HG02763 (cell line): ENCODE results near the gene SLC2A13.
"Not testable (repeated sequence)": the region's sequence is repeated elsewhere in the genome, so short reads cannot be mapped to it uniquely, and the experiment has no call there.

Experiments
- ATAC-seq: cut with Tn5 transposase; IDR thresholded peaks from one replicate; pipeline ENCODE4 v1.9.1; 2021; ENCODE audit warnings: mild to moderate bottlenecking, moderate library complexity; ENCODE audit not compliant: unreplicated experiment

The SLC2A13 gene

DNA sequence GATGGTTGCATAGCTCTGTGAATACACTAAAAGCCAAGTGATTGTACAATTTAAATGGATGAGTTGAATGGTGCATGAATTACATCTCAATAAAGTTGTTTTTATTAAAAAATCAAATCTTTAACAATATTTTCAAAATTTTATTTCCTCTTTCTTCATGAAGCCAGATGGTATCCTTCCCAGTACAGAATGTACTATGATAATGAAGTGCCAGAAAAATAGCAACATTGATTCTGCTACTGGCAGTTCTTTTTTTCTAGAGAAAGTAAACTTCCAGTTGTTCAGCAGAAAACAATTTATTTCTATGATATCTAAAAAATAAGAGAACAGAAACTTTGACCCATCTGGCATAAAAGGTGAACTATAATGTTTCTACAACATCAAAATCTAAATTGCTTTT is 61.5 kb downstream of the SLC2A13 start:
- no peak for ATAC-seq

DNA sequence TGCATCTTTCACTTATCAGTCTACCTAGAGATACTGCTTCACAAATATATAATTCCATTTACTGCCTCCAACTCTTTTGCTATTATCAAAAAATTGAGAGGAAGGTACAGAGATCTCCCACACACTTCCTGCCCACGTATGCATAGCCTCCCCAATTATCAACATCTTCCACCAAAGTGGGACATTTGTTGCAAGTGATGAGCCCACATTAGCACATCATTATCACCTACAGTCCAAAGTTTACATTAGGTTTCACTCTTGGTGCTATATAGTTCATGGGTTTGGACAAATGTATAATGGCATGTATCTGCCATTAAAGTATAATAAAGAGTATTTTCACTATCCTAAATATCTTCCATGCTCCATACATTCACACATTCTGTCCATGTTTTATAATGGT is 66.3 kb downstream of the SLC2A13 start:
- ATAC-seq: no peak

- ATAC-seq: no peak
Measured at GRCh38 chr12:40038619-40039018, 67.3 kb downstream of the SLC2A13 start.

- no peak for ATAC-seq
Measured at GRCh38 chr12:40034712-40035111, 71.2 kb downstream of the SLC2A13 start.

DNA sequence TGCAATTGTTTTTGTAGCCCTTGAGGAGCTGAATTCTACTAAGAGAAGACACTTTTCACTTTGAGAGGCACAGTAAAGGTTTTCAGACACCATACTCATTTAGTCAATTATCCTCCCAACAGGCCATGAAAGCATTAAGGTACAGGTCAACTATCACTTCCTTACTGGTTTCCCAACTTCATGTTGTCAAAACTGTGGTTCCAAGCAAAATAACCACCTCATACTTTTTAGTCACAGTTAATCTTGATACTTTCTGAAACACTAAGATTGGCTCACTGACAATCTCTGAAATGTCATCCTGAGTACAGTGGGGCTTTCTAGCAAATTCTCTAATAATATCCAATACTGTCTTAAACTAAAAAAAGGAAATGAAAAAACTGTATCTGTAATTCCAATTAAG is 71.7 kb downstream of the SLC2A13 start:
- ATAC-seq: no peak

DNA sequence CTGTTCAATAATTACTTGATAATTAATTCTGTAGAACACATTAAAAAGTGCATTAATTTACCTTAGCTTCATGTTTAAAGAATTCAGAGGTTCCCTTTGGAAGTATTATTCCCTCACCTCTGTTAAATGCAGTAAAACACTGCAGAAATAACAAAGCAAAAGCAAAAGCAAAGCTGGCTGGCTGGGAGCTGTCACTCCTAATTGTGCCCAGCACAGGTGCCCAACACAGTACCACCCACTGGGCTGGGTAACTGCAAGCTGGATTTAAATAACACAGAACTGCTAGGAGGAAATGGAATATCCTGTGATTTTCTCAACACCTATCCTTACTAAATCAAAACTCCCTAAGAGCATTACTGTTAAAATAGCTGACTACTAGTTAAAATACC is 72.6 kb downstream of the SLC2A13 start:
- ATAC-seq: no peak

DNA sequence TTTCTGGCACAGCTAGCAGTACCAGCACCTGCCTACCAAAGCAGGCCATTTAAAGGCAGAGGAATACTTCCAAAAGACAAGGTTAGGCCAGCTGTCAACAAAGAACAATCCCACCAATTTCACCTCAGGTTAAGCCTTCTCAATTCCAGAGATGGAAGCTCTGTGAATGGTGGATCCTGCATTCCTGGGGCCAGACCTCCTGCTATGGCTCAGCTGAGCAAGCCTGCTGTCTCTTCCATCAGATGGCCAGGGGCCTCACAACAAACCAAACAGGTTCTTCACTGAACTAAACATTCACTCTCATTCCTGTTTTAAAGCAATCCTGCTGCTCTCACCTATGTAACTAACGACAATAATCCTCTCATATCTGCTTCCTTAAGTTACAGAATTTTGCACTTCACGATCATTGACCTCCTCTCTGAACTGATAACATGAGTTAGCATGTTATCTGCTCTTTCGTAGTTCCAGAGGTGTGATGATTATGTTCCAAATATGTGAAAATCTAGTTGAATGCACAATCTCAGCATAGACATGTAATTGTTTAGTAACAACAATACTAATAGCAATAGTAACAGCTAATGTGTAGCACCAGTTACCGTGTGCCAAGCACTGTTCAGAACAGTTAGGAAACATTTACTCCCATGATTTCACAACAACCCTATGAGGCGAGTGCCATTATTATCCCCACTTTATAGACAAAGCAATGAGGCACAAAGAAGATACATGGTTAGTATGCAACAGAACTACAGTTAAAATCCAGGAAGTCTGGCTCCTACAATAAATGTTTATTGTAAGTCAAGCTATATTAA is 73.2 kb downstream of the SLC2A13 start:
- ATAC-seq: no peak

GRCh38 chr12:40031965-40032364 is 73.9 kb downstream of the SLC2A13 start:
- ATAC-seq: no peak

- not testable (repeated sequence) for ATAC-seq
Measured at GRCh38 chr12:40030970-40031369, 74.9 kb downstream of the SLC2A13 start.

- ATAC-seq: no peak
Measured at GRCh38 chr12:40028296-40028695, 77.6 kb downstream of the SLC2A13 start.

GRCh38 chr12:40022850-40023249 is 83.0 kb downstream of the SLC2A13 start:
- no peak for ATAC-seq

DNA sequence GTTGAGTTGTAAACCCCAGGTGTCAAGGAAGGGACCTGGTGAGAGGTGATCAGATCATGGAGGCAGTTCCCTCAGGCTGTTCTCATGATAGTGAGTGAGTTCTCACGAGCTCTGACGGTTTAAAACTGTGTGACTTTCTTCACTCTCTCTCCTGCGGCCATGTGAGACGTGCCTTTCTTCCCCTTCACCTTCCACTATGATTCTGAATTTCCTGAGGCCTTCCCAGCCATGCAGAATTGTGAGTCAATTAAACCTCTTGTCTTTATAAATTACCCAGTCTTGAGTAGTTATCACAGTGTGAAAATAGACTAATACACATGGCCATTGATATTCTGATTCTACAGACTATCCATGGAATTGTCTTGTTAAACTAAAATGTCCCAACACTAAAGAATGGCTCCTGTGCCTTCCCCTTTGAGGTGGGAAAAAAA is 85.6 kb downstream of the SLC2A13 start:
- no peak for ATAC-seq

DNA sequence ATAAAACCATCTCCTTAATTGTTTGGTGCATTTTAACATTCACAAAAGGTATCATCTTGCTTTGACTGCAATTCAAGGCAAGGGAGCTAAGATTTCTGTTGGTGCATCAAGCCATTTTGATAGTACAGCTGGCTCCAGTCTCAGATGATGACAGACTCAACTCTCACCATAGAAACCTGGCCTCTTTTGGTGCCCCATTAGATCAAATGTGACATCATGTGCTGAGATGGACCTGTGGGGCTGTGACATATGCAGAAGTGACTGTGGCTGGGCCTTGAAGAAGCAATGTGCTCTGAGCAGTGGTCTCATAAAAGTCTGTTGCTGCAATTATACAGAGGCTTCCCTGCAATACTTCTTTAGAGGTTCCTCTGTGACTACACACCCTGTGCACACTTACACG is 88.4 kb downstream of the SLC2A13 start:
- no peak for ATAC-seq

- no peak for ATAC-seq
Measured at GRCh38 chr12:40016980-40017379, 88.9 kb downstream of the SLC2A13 start.

DNA sequence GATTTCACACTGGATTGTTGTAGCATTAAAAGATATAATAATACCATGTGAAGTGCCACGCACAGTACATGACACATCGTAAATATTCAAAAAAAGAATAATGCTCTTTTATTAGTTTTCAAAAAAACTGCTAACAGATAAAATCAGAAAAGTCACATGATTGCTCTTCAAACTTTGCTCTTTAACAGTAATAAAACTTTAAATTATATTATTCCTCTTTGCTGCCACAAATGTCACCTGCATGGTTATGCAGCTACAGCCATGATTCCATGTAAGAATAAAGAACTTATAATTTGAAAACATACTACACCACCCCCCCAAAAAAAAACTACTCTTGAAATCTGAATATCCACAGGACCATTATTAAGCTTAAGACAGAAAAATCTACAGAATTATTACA is 90.0 kb downstream of the SLC2A13 start:
- ATAC-seq: no peak

GRCh38 chr12:40015345-40015744 is 90.5 kb downstream of the SLC2A13 start:
- no peak for ATAC-seq

DNA sequence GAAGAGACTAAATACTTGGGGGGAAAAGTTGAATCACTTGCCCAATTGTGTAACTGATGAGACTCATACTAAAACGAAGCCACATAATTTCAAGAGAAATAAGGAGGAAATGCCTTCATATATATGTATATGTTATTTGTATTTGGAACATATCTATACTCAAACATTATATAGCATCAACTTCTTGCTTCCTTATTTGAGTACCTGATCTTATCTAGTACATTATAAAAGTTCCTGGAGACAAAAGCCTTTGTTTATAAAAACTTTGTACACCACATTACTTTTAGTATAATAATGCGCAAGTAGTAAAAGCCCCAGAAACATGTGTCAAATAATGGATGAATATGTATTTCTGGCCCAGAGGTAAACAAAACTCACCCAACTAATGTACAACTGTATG is 92.0 kb downstream of the SLC2A13 start:
- ATAC-seq: no peak

GRCh38 chr12:40013292-40013691 is 92.6 kb downstream of the SLC2A13 start:
- no peak for ATAC-seq

DNA sequence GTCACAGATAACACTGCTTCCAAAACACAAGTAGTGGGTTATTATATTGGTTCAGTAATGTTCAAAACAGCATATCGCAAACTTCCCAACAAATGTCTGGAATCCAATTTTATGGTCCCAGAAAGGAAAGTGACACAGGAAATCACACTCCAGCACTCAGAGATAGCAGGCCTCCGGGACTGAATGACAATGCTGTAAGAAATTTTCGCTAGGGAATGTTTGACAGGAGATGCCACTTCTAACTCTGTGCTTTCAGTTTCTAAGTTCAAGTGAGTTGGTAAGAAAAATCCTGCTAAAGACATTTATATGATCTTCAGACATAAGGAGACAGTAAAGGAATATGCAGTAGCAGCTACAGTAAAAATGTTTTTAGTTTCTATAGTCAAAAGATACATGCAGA is 93.2 kb downstream of the SLC2A13 start:
- no peak for ATAC-seq

DNA sequence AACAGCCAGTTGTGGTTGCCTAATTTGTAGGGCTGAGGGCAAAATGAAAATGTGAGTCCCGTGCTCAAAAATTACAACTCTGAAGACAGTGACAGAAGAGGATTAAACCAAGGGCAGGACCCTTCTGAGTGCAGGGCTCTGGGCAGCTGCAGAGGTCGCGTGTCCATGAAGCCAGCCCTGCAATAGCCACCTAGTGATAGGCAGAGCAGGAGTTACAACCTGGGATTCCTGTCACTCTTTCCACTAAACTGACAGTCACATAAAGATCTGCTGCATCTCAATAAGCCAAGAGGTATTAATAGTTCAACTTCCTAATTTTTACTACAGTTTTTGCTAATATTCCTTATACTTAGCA is 94.1 kb downstream of the SLC2A13 start:
- ATAC-seq: peak; percentile 22

- ATAC-seq: peak; percentile 91
Measured at GRCh38 chr12:40010899-40011774, 94.7 kb downstream of the SLC2A13 start.
